ENCODE data around the gene DELE1.
"Not testable (repeated sequence)": the region's sequence is repeated elsewhere in the genome, so short reads cannot be mapped to it uniquely, and the experiment has no call there.

The DELE1 gene

DNA sequence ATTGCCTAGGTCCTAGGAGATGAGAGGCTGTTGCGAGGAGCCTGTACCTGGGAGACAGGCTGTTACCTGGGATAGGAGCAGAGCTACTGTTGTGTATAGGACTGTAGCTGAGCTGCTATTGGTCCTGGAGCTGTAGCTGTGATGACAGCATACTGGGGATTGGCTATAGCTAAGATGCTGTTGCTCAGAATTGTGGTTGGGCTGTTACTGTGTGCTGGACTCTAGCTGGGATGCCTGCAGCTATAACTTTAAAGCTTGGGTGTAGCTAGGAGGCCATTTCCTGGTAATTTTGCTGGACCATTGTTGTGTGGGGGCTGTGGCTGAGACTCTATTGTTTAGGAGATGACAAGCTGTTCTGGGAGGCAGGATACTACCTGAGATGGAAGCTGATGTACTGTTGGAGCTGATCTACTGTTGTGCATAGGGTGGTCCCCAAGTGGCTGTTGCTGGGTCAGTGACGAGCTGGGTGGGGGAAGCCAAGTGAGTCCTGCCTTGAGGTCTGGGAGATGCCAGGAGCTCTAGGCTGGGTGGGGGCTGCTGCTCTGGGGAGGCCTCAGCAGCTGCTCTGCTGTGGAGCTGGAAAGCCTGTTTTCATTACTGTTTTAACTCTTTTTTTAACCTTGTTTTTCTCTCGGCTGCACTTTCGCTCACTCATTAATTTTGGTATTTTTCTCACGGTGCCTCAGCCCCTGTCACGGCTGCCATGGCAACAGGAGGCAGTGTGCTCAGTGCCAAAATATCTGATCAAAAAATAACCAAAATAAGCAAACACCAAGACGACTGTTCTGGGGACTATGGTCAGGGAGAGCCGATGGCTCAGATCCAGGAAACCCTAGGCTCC is 42.5 kb upstream of the DELE1 start:
- Mint-ChIP-seq H3K27ac (no peak overlapping the region), H3K36me3 (no peaks in the 10 kb centered on the region), H3K27me3 (peaks cover 50% of the 10 kb centered on the region), H3K4me1 (ENCODE audit: low read depth) (peaks cover 22% of the 10 kb centered on the region), H3K4me3 (no peak overlapping the region), H3K9me3 (ENCODE audit: low read depth) (no peaks in the 10 kb centered on the region)

DNA sequence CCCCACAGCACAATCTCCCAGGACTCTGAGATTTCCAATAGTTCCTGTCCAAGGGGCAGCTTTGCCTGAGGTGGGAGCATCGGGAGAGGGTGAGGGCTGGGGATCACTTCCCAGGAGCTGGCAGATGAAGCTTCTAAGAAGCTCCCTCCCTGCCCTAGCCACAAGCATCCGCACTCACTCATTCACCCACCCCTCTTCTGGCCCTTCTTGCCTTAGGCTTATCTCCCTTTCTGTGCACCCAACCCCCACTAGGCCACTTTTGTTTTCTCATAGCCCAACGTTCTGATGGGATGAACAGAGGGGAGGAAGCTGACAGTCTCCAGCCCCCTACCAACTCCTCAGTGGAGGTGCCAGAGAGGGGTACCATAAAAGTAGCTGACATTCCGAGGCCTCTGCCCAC is 41.8 kb upstream of the DELE1 start:
- H3K4me3 Mint-ChIP-seq, result no peak overlapping the region
- no peak overlapping the region for H3K27ac Mint-ChIP-seq
- H3K27me3 Mint-ChIP-seq, result peaks cover 53% of the 10 kb centered on the region
- no peaks in the 10 kb centered on the region for H3K36me3 Mint-ChIP-seq
- H3K4me1 Mint-ChIP-seq (ENCODE audit: low read depth), result peaks cover 19% of the 10 kb centered on the region
- no peaks in the 10 kb centered on the region for H3K9me3 Mint-ChIP-seq (ENCODE audit: low read depth)

DNA sequence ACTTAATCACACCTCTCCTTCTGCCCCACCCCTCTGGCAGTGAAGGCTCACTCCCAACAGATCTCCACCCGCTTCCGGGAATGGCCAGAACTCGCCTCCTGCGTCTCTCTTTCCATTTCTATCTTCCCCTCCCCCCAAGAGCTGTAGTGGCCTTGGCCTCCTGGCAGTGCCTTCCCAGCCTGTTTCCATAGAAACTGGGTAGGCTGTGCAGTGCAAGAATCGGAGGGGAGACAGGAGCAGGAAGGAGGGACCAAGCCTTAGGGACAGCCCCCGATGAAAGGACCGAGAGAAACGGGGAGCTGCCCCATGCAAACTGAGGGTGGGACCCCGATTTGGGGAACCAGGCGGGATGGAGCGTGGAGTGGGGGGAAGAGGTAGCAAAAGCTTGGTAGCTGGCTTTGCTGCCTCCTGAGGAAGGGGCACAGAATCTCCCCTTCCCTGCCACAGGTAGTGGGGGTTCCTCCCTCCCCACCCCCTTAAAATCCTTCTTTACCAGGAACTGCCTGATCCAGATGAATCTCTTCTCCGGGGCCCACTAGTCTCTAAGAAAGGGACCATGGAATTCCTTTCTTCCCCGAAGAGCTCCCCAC is 41.0 kb upstream of the DELE1 start:
- H3K27ac Mint-ChIP-seq, result no peak overlapping the region
- no peak overlapping the region for H3K4me3 Mint-ChIP-seq
- no peaks in the 10 kb centered on the region for H3K36me3 Mint-ChIP-seq
- H3K27me3 Mint-ChIP-seq, result peaks cover 46% of the 10 kb centered on the region
- no peaks in the 10 kb centered on the region for H3K9me3 Mint-ChIP-seq (ENCODE audit: low read depth)
- peaks cover 12% of the 10 kb centered on the region for H3K4me1 Mint-ChIP-seq (ENCODE audit: low read depth)

DNA sequence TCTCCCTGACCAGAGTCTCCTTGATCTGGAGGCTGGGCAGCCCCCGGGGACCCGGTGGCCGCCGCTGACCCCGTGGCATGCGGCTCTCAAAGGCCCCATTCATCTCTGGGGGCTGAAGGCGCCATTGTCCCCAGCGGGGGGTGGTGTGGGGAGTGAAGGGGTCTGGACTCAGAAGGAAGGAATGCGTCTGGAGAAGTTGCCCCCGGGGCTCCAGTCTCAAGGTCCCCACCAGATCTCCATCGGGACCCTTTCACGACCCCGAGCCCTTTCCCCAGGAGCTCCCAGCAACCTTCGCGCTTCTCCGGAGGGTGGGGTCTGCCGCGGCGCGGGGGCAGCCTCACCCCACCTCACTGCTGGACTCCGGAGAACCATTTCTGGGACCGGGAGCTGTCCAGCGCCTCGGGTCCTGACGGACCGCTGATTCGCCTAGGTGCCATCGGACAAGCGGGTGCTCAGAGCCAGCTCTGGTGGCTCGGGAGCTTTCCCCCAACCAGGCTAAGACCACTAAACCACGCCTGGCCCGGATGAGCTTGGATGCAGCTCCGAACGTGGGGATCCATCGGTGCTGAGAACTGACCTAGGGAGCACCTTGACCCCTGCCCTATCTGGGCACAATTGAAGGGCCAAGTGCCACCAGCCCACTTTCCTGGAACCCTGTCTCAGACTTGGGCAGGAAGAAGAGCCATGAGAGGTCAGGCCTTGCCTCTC is 40.3 kb upstream of the DELE1 start:
- H3K4me1 Mint-ChIP-seq (ENCODE audit: low read depth), result peaks cover 12% of the 10 kb centered on the region
- H3K4me3 Mint-ChIP-seq, result no peak overlapping the region
- H3K36me3 Mint-ChIP-seq, result no peaks in the 10 kb centered on the region
- H3K9me3 Mint-ChIP-seq (ENCODE audit: low read depth), result no peaks in the 10 kb centered on the region
- H3K27me3 Mint-ChIP-seq, result peaks cover 46% of the 10 kb centered on the region
- no peak overlapping the region for H3K27ac Mint-ChIP-seq

DNA sequence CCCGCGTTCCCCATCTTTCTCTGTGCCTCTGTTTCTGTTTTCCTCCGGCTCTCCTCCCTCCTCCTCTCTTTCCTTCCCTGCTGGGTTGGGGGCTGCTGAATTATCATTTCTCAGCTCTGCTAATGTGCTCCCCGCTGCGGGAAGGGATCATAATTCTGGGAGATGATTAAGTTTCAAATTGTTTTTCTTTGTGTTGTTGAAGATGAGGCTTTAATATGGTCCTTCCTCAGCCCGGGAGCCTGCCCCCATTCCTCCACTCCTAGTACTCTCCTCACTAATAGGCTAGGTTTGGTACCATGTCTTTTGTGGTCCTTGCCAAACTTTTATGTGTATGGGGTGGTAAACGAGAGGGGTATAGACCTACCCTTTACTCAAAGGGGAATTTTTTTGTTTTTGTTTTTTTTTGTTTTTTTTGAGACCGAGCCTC is 39.8 kb upstream of the DELE1 start:
- H3K9me3 Mint-ChIP-seq (ENCODE audit: low read depth), result no peaks in the 10 kb centered on the region
- H3K27me3 Mint-ChIP-seq, result peaks cover 46% of the 10 kb centered on the region
- H3K4me3 Mint-ChIP-seq, result no peak overlapping the region
- H3K27ac Mint-ChIP-seq, result no peak overlapping the region
- no peaks in the 10 kb centered on the region for H3K36me3 Mint-ChIP-seq
- H3K4me1 Mint-ChIP-seq (ENCODE audit: low read depth), result peaks cover 9% of the 10 kb centered on the region

DNA sequence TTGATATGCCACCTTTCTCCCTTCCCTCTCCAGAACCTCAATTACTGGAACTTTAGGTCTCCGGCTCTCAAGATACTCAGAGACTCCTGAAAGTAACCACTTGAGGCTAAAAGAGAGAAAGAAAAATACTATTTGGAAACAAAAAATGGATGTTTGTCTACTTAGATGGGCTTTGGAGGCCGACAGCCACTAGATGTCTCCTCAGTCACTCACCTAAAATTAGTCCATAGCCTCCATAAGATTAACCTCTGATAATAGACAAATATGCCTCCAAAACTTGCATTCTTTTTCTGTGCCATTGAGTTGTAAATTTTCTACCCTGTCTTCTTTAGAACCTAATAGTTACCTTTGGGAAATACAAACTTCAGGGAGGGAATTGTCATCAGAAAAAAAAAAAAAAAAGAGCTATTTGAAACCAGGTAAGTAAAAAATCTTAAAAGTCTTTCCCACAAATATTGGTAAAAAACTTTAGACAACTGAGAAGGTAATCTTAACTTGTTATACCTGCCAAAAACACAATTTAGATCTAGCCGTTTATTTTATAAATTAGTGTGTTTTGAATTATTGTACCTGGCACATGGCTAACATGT is 34.3 kb upstream of the DELE1 start:
- H3K27me3 Mint-ChIP-seq, result peaks cover 16% of the 10 kb centered on the region
- no peak overlapping the region for H3K27ac Mint-ChIP-seq
- H3K9me3 Mint-ChIP-seq (ENCODE audit: low read depth), result no peaks in the 10 kb centered on the region

DNA sequence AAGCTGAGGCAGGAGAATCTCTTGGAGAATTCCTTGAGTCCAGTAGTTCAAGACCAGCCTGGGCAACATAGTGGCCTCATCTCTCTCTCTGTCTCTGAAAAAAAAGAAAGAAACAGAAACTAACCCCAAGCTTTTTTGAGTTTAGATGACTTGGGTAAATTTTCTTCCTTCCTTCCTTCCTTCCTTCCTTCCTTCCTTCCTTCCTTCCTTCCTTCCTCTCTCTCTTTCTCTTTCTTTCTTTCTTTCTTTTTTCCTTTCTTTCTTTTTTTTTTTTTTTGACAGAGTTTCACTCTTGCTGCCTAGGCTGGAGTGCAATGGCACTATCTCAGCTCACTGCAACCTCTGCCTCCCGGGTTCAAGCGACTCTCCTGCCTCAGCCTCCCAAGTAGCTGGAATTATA is 33.2 kb upstream of the DELE1 start:
- not testable (repeated sequence) for H3K27ac Mint-ChIP-seq; H3K4me1 Mint-ChIP-seq (ENCODE audit: low read depth); H3K9me3 Mint-ChIP-seq (ENCODE audit: low read depth); H3K4me3 Mint-ChIP-seq; H3K27me3 Mint-ChIP-seq; H3K36me3 Mint-ChIP-seq

More for the DNA sequence above, 34.3 kb upstream of the DELE1 start:
- Mint-ChIP-seq H3K4me1 (ENCODE audit: low read depth) (no peaks in the 10 kb centered on the region), H3K4me3 (no peak overlapping the region), H3K36me3 (no peaks in the 10 kb centered on the region)

DNA sequence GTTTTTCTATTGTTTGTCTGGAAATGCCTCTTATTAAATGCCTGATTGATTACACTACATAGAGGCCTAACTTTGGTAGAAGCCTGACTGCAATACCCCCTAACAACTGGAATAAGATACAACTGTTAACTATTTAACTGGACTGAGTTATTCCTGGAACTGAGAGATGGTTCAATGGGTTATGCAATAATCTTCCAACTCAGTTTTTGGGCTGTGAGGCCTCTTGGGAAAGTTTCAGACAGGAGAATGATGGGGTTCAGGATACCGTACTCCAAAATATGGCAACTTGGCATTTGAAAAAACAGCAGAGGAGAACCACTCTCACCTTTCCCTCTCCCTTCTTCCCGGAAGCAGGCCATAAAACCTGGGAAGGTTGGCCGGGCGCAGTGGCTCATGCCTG is 26.2 kb upstream of the DELE1 start:
- Mint-ChIP-seq H3K4me3 (no peak overlapping the region), H3K36me3 (no peaks in the 10 kb centered on the region), H3K9me3 (ENCODE audit: low read depth) (no peaks in the 10 kb centered on the region), H3K4me1 (ENCODE audit: low read depth) (no peaks in the 10 kb centered on the region), H3K27ac (no peak overlapping the region), H3K27me3 (peaks cover 6% of the 10 kb centered on the region)

DNA sequence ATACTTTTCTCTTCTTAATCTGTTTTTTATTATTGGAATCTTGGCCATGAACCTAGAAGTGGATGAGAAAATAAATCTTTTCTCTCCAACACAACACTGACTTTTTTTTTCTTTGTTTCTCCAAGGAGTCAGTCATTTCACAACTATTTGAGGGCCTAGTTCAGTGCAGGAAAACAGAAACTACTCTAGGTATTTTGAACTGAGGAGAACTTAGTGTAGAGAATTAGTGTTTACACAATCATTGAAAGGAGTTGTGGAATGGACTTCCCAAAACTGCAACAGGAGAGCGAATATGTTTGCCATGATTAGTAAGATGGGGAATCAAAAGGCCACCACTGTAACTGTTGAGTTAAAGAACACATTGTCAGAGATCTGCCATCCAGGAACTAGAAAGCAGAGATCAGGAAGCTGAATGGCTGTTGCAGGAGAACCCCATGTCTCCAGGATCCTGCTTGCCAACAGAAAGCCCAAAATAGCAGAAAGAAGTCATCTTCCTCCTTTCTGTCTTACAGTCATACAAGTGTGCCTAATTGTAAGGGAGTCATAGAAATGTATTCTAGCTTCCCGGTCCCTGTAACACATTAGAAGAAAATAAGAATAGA is 25.1 kb upstream of the DELE1 start:
- Mint-ChIP-seq H3K36me3 (no peaks in the 10 kb centered on the region), H3K4me3 (no peak overlapping the region), H3K4me1 (ENCODE audit: low read depth) (no peaks in the 10 kb centered on the region), H3K27me3 (peaks cover 6% of the 10 kb centered on the region), H3K9me3 (ENCODE audit: low read depth) (no peaks in the 10 kb centered on the region), H3K27ac (no peak overlapping the region)

DNA sequence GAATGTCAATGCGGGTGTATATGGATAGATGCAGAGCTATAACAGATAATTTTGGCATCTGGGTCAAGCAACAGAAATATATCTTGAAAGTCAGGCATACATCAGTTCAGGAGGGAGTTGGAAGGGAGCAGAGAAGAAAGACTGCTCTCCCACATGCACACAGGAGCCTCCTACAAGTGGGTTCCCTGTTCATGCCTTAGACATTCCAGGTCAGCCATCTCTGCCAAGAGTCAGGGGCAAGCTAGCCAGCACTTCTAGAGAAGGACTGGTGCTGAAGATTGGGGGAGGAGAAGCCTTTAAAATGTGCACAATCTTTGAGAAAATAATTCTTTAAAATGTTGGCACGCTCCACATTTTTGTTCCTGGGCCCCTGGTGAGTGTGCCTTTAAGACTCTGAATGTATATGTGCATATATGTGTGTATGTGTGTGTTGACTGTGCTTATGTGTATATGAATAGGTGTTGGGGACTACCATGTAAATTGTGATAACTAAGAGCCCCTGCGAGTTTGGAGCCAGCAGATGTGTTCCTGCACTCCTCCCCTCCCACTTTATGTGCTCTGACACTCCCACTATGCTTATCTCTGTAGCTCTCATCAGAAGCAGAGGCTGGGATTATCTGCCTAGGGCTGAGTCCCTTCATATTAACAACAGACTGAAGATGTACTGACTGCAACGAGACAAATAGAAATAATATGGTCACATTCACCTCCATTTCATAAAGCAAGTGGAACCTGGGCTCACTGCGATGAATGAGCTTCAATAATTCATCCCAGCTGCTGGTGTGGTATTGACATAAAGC is 21.5 kb upstream of the DELE1 start:
- Mint-ChIP-seq H3K36me3 (no peaks in the 10 kb centered on the region), H3K4me3 (no peak overlapping the region), H3K9me3 (ENCODE audit: low read depth) (no peaks in the 10 kb centered on the region), H3K27ac (no peak overlapping the region), H3K27me3 (peaks cover 9% of the 10 kb centered on the region), H3K4me1 (ENCODE audit: low read depth) (no peaks in the 10 kb centered on the region)

DNA sequence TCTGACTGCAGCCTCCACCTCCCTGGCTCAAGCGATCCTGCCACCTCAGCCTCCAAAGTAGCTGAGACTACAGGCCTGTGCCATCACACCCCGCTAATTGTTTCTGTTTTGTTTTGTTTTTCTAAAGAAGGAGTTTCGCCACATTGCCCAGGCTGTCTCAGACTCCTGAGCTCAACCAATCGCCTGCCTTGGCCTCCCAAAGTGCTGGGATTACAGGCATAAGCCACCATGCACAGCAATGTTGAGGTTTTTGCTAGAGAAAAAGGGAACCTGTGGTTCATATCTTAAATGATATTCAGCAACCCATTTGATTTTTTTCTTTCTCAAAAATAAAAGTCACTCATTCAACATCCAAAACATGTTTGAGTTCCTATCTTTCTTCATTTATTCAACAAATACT is 20.4 kb upstream of the DELE1 start:
- Mint-ChIP-seq H3K36me3 (no peaks in the 10 kb centered on the region), H3K9me3 (ENCODE audit: low read depth) (no peaks in the 10 kb centered on the region), H3K4me1 (ENCODE audit: low read depth) (no peaks in the 10 kb centered on the region), H3K27ac (no peak overlapping the region), H3K27me3 (peaks cover 9% of the 10 kb centered on the region), H3K4me3 (no peak overlapping the region)

DNA sequence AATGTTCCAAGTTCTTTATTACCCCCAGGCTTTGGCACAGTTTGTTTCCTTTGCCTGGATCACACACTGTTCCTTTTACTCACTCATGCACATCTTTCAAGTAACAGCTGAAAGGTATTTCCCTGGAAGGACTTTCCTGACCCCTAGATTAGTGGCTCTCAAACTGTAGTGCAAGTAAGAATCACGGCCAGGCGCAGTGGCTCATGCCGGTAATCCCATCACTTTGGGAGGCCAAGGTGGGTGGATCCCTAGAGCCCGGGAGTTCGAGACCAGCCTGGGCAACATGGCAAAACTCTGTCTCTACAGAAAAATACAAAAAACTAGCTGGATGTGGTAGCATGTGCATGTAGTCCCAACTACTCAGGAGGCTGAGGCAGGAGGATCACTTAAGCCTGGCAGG is 19.1 kb upstream of the DELE1 start:
- Mint-ChIP-seq H3K4me3 (no peak overlapping the region), H3K9me3 (ENCODE audit: low read depth) (no peaks in the 10 kb centered on the region), H3K36me3 (no peaks in the 10 kb centered on the region), H3K4me1 (ENCODE audit: low read depth) (no peaks in the 10 kb centered on the region), H3K27ac (no peak overlapping the region), H3K27me3 (peaks cover 9% of the 10 kb centered on the region)

DNA sequence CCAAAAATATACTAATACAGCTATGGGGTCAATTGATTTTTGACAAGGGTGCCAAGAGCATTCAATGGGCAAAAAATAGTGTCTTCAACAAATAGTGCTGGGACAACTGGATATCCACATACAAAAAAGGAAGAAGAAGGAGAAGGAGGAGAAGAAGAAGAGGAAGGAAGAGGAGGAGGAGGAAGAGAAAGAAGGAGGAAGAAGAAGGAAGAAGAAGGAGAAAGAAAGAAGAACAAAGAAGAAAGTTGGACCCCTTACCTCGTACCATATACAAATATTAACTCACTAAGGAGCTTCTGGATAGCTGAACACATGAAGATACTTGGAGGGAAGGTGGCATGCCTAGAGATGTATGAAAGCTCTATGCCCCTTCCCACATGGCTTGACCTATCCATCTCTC is 17.2 kb upstream of the DELE1 start:
- Mint-ChIP-seq H3K4me1 (ENCODE audit: low read depth) (no peaks in the 10 kb centered on the region), H3K4me3 (no peak overlapping the region), H3K9me3 (ENCODE audit: low read depth) (no peaks in the 10 kb centered on the region), H3K27me3 (peaks cover 9% of the 10 kb centered on the region), H3K36me3 (no peaks in the 10 kb centered on the region), H3K27ac (no peak overlapping the region)

DNA sequence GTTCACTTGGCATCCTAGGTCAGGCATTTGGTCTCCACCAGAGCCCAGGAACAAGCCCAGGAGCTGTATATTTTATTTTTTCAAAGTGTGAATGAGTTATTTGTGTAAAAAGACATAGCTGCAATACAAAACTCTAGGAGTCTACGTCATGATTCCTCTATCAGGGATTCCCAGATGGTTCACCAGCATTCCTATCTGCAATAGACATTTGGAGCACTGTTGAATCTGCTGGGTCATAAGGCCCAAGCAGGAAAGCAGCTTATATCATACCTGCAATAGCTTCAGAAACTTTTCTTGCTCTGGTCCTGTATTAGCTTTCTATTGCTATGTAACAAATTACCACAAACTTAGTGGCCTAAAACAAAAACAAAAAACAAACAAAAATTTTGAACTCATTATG is 16.7 kb upstream of the DELE1 start:
- H3K4me3 Mint-ChIP-seq, result no peak overlapping the region
- H3K9me3 Mint-ChIP-seq (ENCODE audit: low read depth), result no peaks in the 10 kb centered on the region
- no peaks in the 10 kb centered on the region for H3K4me1 Mint-ChIP-seq (ENCODE audit: low read depth)
- H3K27me3 Mint-ChIP-seq, result peaks cover 5% of the 10 kb centered on the region
- H3K36me3 Mint-ChIP-seq, result no peaks in the 10 kb centered on the region
- no peak overlapping the region for H3K27ac Mint-ChIP-seq

Measured in activated naive CD8-positive, alpha-beta T cell (primary cell).